Thymus (tissue), 11 donors: Measurements from ENCODE around the gene ACBD4. TPM values are rescaled to one million over a fixed set of nuclear protein-coding genes. Genes with fewer than 3 reads are reported as not detected.
A peak's percentile ranks its signal among the peaks of the same experiment; 100 is the strongest.

Experiments used
- DNase-seq, 9 donors: peaks; one replicate each; pipeline ENCODE4 v3.0.0-alpha.2; 2013; ENCODE audit warnings: low spot score in 9 of 9, low read depth in 6 of 9, missing footprints in 1 of 9
- H3K27ac ChIP-seq, 2 donors: one replicate each; pipeline ENCODE4 v1.5.1; 2013; ENCODE audit warnings: control low read depth in 1 of 2, low read depth in 1 of 2, low read length in 1 of 2, mild to moderate bottlenecking in 1 of 2, moderate library complexity in 1 of 2
- H3K27me3 ChIP-seq, 2 donors: one replicate each; pipeline ENCODE4 v1.5.1; 2013; ENCODE audit warnings: low read length in 1 of 2; ENCODE audit not compliant: control insufficient read depth in 2 of 2, insufficient read depth in 1 of 2
- H3K36me3 ChIP-seq, 2 donors: one replicate each; pipeline ENCODE4 v1.5.1; 2013; ENCODE audit warnings: low read length in 1 of 2, mild to moderate bottlenecking in 1 of 2, moderate library complexity in 1 of 2; ENCODE audit not compliant: control insufficient read depth in 2 of 2, insufficient read depth in 2 of 2
- H3K4me1 ChIP-seq, 2 donors: one replicate each; pipeline ENCODE4 v1.5.1; 2013; ENCODE audit warnings: low read length in 2 of 2; ENCODE audit not compliant: control insufficient read depth in 2 of 2, insufficient read depth in 2 of 2
- H3K4me3 ChIP-seq, 2 donors: one replicate each; pipeline ENCODE4 v1.5.1; 2013; ENCODE audit warnings: low read length in 2 of 2, control low read depth in 1 of 2, mild to moderate bottlenecking in 1 of 2
- H3K9me3 ChIP-seq, 2 donors: one replicate each; pipeline ENCODE4 v1.5.1; 2013; ENCODE audit warnings: low read length in 1 of 2, mild to moderate bottlenecking in 1 of 2; ENCODE audit not compliant: control insufficient read depth in 2 of 2, insufficient read depth in 1 of 2
- WGBS: extraction: QIAGEN DNeasy Blood & Tissue Kit; methylation state at CpG from one replicate; pipeline ENCODE4 v1.1.7; 2013; 5-methylcytosine and 5-hydroxymethylcytosine counted together
- polyA plus RNA-seq: library from polyadenylated mRNA; stranded (reverse); fragments of 200-250 nt; gene quantifications from one replicate; pipeline ENCODE4 v1.2.3, GENCODE V29; 2013
- total RNA-seq: library from RNA; stranded (reverse); fragments of 120-200 nt; gene quantifications from one replicate; pipeline ENCODE4 v1.2.4, GENCODE V29; 2013
- donor health status: healthy.

The ACBD4 gene
- total and polyA plus RNA-seq, 2 donors = 4.7 to 26.5 TPM

DNA sequence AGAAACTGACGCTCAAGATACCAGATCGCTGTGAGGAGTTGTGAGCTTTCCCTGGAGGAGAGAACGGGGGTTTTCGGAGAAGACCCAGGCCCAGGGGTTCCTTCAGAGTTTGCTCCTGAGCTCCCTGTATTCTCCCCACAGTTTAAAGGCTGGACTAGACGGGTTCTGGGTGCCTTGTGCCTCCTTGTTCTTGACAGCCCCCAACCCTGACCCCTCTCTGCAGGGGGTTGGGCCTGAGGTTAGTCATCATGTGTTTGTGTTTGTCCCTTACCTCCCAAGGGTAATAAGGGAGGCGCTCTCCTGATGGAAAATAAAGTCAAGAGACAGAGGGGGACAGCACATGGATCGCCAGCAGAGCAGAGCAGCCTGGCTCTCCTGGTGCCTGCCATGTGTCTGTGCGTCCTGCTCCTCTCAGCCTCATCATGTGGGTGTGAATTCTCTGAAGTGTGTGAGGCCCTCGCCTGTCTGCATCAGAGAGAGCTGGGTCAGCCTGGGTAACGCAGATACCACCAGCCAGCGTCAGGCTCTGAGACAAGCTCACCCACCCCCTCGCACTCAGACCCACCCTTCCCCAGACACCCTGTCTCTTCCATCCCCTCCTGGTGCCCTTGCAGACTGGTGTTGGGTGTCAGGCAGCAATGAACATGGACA, 34.9 kb downstream of the ACBD4 start:
- Histone ChIP-seq H3K4me3 (no peak overlapping the region), H3K9me3 (no peaks in the 10 kb centered on the region), H3K36me3 (peaks cover 4 to 6% of the 10 kb centered on the region in 2 donors), H3K27me3 (no peaks in the 10 kb centered on the region), H3K4me1 (peaks cover 21 to 42% of the 10 kb centered on the region in 2 donors), H3K27ac (peak overlapping the region; percentile 73 to 89)
- 94% methylated on average over 12 of the region's 12 CpGs for WGBS
- DNase-seq = no peak

DNA sequence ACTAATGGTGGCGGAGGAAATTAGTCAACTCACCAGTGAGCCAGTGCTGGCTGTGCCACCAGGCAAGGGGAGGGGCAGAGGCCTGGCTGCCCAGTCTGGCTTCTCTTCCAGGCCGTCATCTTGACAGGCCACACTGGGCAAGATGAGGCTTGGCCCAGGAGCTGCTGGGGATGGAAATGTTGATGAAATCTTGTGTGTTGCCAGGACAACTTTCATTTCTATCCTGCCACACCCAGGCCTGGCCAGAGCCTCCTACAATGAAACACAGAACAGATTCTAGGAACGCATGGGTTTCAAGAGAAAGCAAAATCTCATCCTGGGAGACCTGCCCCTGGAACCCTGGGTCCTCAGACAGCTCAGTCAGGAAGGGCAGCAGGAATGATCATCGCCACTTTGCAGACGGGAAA, 35.4 kb downstream of the ACBD4 start:
- Histone ChIP-seq H3K9me3 (no peaks in the 10 kb centered on the region), H3K27me3 (no peaks in the 10 kb centered on the region), H3K4me1 (peaks cover 21 to 44% of the 10 kb centered on the region in 2 donors), H3K36me3 (peaks cover 4 to 6% of the 10 kb centered on the region in 2 donors), H3K4me3 (no peak overlapping the region), H3K27ac (peak overlapping the region; percentile 89 to 98)
- 82% methylated on average over 5 of the region's 5 CpGs for WGBS
- peak in 1 of 9 donors; percentile 33 for DNase-seq

DNA sequence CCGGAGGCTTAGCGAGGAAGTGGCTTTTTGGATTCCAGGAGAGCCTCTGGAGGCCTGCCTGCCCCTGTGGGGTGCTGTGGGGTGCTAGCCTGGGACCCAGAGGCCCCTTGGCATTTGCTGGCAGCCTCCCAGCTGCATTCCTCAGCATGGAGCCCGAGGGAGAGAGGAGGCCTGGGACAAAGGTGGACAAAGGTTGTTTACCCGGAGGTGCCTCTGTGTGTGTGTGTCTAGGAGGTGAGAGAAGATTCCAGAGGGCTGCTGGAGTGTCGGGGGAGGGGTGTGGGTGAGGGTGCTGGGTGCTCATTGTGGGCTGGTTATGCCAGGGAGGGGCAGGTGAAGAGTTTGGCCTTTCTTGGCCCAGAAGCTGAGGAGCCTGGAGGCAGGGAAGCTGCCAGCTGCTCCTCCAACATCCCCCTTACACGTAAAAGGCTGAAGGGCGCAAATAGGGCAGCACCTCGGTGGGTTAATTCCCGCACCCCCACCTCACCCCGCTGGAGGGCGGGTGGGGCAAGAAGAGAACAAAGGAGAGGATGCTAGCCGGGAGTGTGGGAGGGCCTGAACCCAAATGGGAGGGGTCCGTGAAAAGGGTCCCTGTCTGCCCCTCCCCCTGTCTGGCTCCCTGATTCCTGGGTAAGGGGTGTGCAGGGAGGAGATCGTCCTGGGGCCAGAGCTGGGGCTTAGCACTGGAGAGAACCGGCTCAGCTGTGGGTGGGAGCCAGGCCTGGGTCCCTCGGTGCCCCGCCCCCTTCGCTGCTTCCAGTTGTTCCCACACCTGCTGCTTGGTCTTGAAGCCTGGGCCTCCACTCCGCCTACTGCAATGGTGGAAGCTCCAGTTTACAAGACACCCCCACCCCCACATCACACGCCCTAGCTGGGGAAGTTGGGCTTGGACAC, 36.1 kb downstream of the ACBD4 start:
- H3K4me1 ChIP-seq = peaks cover 21 to 46% of the 10 kb centered on the region in 2 donors
- peaks cover 4 to 6% of the 10 kb centered on the region in 2 donors for H3K36me3 ChIP-seq
- peak overlapping the region; percentile 36 to 54 for H3K4me3 ChIP-seq
- H3K27ac ChIP-seq = peak overlapping the region; percentile 89 to 98
- H3K27me3 ChIP-seq = no peaks in the 10 kb centered on the region
- H3K9me3 ChIP-seq = no peaks in the 10 kb centered on the region
- peak in 6 of 9 donors; percentile 29 to 84 (median 66) for DNase-seq
- 39% methylated on average over 20 of the region's 20 CpGs for WGBS

DNA sequence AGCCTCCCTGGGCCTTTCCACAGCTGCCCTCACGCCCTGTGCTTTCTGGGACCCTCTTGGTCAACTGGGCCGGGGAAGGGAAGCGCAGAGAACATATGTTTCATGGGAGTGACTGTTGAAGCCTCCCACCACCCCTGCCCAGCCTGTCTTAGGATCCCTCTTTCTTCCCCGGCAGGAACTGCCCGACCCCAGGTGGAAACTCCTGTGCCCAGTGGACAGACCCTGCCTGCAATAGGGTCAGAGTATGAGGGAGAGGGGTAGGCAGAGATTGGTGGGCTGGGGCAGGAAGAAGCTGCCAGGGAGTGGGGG, 36.7 kb downstream of the ACBD4 start:
- Histone ChIP-seq H3K4me1 (peaks cover 21 to 46% of the 10 kb centered on the region in 2 donors), H3K4me3 (peak overlapping the region; percentile 36 to 54), H3K27me3 (no peaks in the 10 kb centered on the region), H3K36me3 (peaks cover 4 to 6% of the 10 kb centered on the region in 2 donors), H3K27ac (peak overlapping the region; percentile 89 to 98), H3K9me3 (no peaks in the 10 kb centered on the region)
- DNase-seq = peak in 1 of 9 donors; percentile 20
- WGBS = 87% methylated on average over 5 of the region's 5 CpGs

DNA sequence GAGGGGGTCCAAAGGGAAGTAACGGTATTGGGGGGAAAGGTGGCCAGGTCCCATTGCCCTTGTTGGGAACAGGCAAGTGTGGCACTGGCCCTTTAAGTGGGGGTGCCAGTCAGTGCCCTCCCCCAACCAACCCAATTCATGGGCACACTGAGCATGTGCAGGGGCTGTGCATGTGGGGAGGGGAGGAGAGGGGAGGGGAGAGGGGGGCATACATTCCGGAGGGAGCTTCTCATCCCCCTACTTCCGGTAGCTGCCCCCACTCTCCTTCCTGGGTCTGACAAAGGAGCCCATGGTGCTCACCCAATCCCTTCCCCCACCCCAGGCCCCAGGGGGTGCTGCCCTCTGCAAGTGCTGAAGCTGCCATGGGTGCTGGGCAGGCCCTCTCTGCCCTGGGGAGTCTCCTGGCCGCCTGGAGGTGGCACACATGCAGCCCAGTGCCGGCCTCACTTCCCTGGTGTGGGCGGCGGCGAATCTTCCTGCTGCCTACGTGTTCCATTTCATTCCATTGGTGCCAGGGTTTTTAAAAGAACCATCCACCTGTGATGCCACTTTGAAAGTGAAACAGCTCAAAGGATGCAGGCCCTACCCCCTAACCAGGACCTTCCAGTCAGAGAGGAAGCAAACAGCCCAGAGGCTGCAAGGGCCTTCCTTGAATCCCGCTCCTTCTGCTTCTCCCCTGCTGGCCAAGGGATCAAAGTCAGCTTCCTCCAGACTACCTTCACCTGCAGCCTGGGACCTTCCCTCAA, 37.2 kb downstream of the ACBD4 start:
- Histone ChIP-seq H3K4me3 (peak overlapping the region; percentile 36 to 54), H3K36me3 (peaks cover 4 to 6% of the 10 kb centered on the region in 2 donors), H3K9me3 (no peaks in the 10 kb centered on the region), H3K4me1 (peaks cover 21 to 46% of the 10 kb centered on the region in 2 donors), H3K27ac (peak overlapping the region; percentile 89 to 98), H3K27me3 (no peaks in the 10 kb centered on the region)
- 7% methylated on average over 10 of the region's 10 CpGs for WGBS
- DNase-seq = peak in 8 of 9 donors; percentile 73 to 94 (median 85)

DNA sequence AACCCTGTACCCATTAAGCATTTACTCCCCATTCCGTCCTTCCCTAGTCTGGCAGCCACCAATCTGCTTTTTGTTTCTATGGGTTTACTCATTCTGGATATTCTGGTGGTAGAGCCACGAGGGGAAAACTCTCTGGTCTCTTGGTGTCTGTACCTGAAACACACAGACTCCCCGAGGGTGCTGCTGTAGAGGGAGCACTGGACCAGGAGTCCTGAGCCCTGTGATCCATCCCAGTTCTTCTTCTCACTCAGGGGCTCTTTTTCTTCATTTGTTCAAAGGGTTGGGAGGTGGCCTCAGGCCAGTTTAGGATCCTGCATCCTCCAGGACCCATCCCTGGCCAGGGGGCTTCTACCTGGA, 40.2 kb downstream of the ACBD4 start:
- no peaks in the 10 kb centered on the region for H3K36me3 ChIP-seq
- H3K4me3 ChIP-seq = no peak overlapping the region
- peak overlapping the region; percentile 13 to 49 for H3K27ac ChIP-seq
- DNase-seq = no peak
- 96% methylated on average over 3 of the region's 3 CpGs for WGBS
- no peaks in the 10 kb centered on the region for H3K9me3 ChIP-seq
- peaks cover 21 to 34% of the 10 kb centered on the region in 2 donors for H3K4me1 ChIP-seq
- no peaks in the 10 kb centered on the region for H3K27me3 ChIP-seq

DNA sequence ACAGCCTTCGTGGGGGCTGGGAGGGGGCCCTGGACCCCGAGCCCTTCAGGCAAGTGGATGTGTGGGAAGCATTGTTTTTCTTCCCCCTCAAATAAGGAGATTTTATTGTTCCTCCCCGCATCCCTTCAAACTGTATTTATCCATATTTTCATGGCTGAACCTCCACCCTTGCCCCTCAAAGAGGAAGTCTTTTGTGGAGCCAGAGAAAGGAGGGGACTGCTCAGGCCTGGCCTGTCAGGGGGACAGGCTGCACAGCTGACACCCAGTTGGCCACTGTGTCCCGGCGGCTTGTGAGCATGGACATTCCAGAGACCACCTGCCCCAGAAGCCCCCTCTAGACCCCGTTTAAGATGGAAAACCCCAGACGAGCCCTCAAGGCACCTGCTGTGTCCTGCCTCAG, 42.1 kb downstream of the ACBD4 start:
- WGBS = 98% methylated on average over 7 of the region's 7 CpGs

DNA sequence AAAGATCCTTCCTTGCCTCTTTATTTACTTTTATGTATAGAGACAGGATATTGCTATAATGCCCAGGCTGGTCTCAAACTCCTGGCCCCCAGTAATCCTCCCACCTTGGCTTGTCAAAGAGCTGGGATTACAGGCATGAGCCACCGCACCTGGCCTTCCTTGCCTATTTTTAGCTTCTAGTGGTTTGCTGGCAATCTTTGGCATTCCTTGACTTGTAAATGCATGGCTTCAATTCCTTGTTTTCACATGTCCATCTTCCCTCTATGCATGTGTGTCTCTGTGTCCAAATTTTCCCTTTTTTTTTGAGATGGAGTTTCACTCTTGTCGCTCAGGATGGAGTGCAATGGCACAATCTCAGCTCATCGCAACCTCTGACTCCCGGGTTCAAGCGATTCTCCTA, 48.7 kb downstream of the ACBD4 start:
- Histone ChIP-seq H3K9me3 (peaks cover 0 to 3% of the 10 kb centered on the region in 2 donors), H3K36me3 (no peaks in the 10 kb centered on the region), H3K27me3 (no peaks in the 10 kb centered on the region), H3K27ac (no peak overlapping the region), H3K4me1 (no peaks in the 10 kb centered on the region), H3K4me3 (no peak overlapping the region)
- DNase-seq = no peak
- 96% methylated on average over 5 of the region's 5 CpGs for WGBS

More for the DNA sequence above, 42.1 kb downstream of the ACBD4 start:
- no peaks in the 10 kb centered on the region for H3K36me3 ChIP-seq
- H3K27me3 ChIP-seq = no peaks in the 10 kb centered on the region
- H3K4me1 ChIP-seq = peaks cover 8 to 16% of the 10 kb centered on the region in 2 donors
- no peak overlapping the region for H3K4me3 ChIP-seq
- H3K9me3 ChIP-seq = peaks cover 0 to 3% of the 10 kb centered on the region in 2 donors
- DNase-seq = no peak
- H3K27ac ChIP-seq = no peak overlapping the region
